ENCODE measurements around the gene CLDN20. TPM values are rescaled to one million over a fixed set of nuclear protein-coding genes. Genes with fewer than 3 reads are reported as not detected.

Gene CLDN20, protein sequence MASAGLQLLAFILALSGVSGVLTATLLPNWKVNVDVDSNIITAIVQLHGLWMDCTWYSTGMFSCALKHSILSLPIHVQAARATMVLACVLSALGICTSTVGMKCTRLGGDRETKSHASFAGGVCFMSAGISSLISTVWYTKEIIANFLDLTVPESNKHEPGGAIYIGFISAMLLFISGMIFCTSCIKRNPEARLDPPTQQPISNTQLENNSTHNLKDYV
- total RNA-seq (2022; extraction: Qiagen RNA extraction; ENCODE audit: low read depth) = not detected in 5 replicates

DNA sequence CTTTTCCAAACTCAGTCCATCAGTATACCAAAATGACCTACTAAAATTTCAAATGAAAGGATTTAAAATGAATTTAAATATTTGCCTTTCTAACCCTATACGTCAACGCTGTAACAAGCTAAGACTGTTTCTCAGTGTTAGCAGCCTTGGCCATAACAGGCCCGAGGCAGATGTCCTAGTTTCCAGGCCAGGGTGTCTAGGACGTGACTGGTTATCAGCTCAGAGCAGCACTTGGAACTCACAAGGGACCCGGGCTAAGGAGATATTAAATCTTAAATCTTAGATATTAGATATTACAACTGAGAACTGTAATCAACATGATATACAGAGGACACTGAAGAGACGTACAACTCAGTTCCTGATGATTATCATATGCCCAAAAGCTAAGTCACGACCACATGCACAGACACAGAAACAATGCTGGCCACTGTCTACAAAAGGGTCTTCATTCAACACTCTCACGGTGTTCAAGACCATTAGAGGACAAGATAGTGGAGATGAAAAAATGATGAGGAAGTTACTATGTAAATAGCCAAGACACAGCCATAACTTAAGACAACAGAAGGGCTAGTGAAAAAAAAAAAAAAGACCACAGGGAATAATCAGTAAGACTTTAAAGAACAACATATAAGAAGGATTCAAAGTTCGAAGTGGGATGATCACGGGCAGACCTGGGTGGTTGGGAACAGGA, at the start of gene CLDN20:
Gene CLDN20 (plus strand): TSS at position 641 of the 691 bp plus-strand sequence. CDS start 11,707 bp downstream, outside the sequence.

DNA sequence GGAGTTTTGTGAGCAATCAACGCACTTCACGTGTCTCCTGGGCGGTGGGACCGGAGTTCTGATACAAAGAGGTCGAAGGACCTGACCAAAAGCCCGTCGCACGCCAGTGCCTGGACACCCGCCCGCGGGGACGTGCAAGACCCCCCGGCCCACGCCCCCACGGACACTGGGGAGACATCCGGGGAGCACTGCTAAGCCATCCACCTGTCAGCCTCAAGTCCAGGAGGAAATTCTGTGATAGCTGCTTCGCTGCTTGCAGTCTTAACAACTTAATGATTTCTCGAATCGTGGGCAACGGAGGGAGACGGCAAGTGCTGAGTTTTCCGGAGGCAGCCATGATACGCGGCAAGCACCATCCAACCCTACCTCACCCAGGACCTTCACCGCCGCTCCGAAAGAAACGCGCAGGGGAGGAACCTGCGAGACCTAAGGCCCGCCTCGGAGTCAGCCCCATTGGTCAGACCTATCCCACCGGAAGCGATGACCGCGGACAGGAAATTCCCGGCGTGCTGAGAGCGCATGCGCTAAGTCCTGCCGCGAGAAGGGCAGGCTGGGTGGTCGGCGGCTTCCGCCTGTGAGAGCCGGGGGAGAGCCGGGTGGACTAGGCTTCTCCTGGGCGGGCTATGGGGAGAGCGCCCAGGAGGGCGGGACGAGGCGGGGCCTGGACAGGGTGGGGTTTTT, 50.4 kb downstream of the CLDN20 start, which contains the start of gene TFB1M:
Gene TFB1M (minus strand): TSS at position 393 of the 681 bp plus-strand sequence. CDS start 56 bp downstream, at position 337.

Other genes starting within 250 kb of the CLDN20 start
- gene TFB1M, start 50.5 kb downstream of the CLDN20 start, total RNA-seq (2022; extraction: Qiagen RNA extraction; ENCODE audit: low read depth) = 6.4 to 9.3 TPM (median 8.5 TPM) in 5 replicates
- gene NOX3, start 191.8 kb downstream of the CLDN20 start, total RNA-seq (2022; extraction: Qiagen RNA extraction; ENCODE audit: low read depth) = not detected in 5 replicates

Data from A549 treated with RU486 at 1 μM for 4 hours (cell line).